Measurements from ENCODE around the gene MCM10. TPM values are rescaled to one million over a fixed set of nuclear protein-coding genes. Genes with fewer than 3 reads are reported as not detected.

MCM10 gene
- total and polyA plus RNA-seq, 9 of the 15 experiments (the other 6 are each of a cell fraction or from before 2014, with no cell fraction given), result 10.4 to 68.1 (median 48.0) TPM

- Histone ChIP-seq H3K4me1 (replicated peaks in 1 of 2; ENCODE audit: control insufficient read depth in 2 of 2, insufficient read depth in 2 of 2, low read length in 2 of 2) (peaks cover 4 to 13% of the 10 kb centered on the region in 2 experiments; a peak in 4 of 5 replicates), H3K79me2 (ENCODE audit: control insufficient read depth, insufficient read depth, low read length) (peaks cover 20% of the 10 kb centered on the region), H3K36me3 (ENCODE audit: control insufficient read depth, insufficient read depth, low read length) (peaks cover 3% of the 10 kb centered on the region; the same call in 2 of the 3 replicates), H3K9me1 (ENCODE audit: control insufficient read depth, insufficient read depth, low read length) (no peaks in the 10 kb centered on the region), H3K27ac (ENCODE audit: extremely low read depth, low read depth, low read length) (no peak overlapping the region), H3K9me3 (replicated peaks; ENCODE audit: control insufficient read depth, insufficient read depth, low read depth, low read length) (no peaks in the 10 kb centered on the region), H3K4me3 (no peak overlapping the region), H3K27me3 (ENCODE audit: control insufficient read depth in 2 of 2, insufficient read depth in 2 of 2, low read length in 2 of 2) (no peaks in the 10 kb centered on the region; a peak in 1 of 5 replicates), H3K4me2 (ENCODE audit: insufficient read depth, low read length) (no peak overlapping the region), H3K9ac (ENCODE audit: insufficient read depth in 1 of 2, low read depth in 2 of 2, low read length in 2 of 2) (no peak overlapping the region), H4K20me1 (replicated peaks; ENCODE audit: control insufficient read depth, insufficient read depth, low read length) (no peaks in the 10 kb centered on the region), H2AFZ (ENCODE audit: low read depth, low read length) (no peak overlapping the region)
- DNase-seq (ENCODE audit: extremely low read depth in 1 of 4, low spot score in 3 of 4) (no peak), FAIRE-seq (no peak), ATAC-seq (no peak)
- intact Hi-C loops (cut with micrococcal nuclease), result no loop called here
- CTCF ChIA-PET (ENCODE audit: low intra/inter-chr PET ratio), result no interaction called here
- WGBS (ENCODE audit: insufficient coverage, low coverage, missing lambda C conversion rate), result 81% methylated on average over 18 of the region's 32 CpGs
- POLR2A ChIA-PET, result no interaction called here
- no peak for TF ChIP-seq SAFB (IDR thresholded peaks at IDR 0.05; ENCODE audit: borderline replicate concordance, low read depth, low read length)
- peak in 1 of 3 experiments; percentile 17 for TF ChIP-seq YY1 (IDR thresholded peaks at IDR 0.05; ENCODE audit: borderline replicate concordance in 1 of 3, control insufficient read depth in 1 of 3, extremely low read depth in 1 of 3, insufficient read depth in 3 of 3, insufficient read length in 1 of 3, insufficient replicate concordance in 2 of 3, low read depth in 1 of 3, low read length in 2 of 3)
- BruUV-seq (replicated peaks), result no TSS peak
- in situ Hi-C loops (cut with MboI), result no loop called here
Measured at GRCh38 chr10:13158401-13158800, 3.0 kb upstream of the MCM10 start.

GRCh38 chr10:13161857-13162271, 506 bp downstream of the MCM10 start:
- Histone ChIP-seq H3K9me1 (ENCODE audit: control insufficient read depth, insufficient read depth, low read length) (no peaks in the 10 kb centered on the region), H4K20me1 (replicated peaks; ENCODE audit: control insufficient read depth, insufficient read depth, low read length) (no peaks in the 10 kb centered on the region), H3K9me3 (replicated peaks; ENCODE audit: control insufficient read depth, insufficient read depth, low read depth, low read length) (no peaks in the 10 kb centered on the region), H3K9ac (ENCODE audit: insufficient read depth in 1 of 2, low read depth in 2 of 2, low read length in 2 of 2) (peak overlapping the region; percentile 65 to 89), H3K4me3 (peak overlapping the region; percentile 58), H3K27ac (ENCODE audit: extremely low read depth, low read depth, low read length) (peak overlapping the region; percentile 66), H2AFZ (ENCODE audit: low read depth, low read length) (peak overlapping the region; percentile 100), H3K4me2 (ENCODE audit: insufficient read depth, low read length) (peak overlapping the region; percentile 81), H3K36me3 (ENCODE audit: control insufficient read depth, insufficient read depth, low read length) (peaks cover 33% of the 10 kb centered on the region), H3K4me1 (replicated peaks in 1 of 2; ENCODE audit: control insufficient read depth in 2 of 2, insufficient read depth in 2 of 2, low read length in 2 of 2) (peaks cover 4 to 13% of the 10 kb centered on the region in 2 experiments; a peak in 4 of 5 replicates), H3K79me2 (ENCODE audit: control insufficient read depth, insufficient read depth, low read length) (peaks cover 39% of the 10 kb centered on the region), H3K27me3 (ENCODE audit: control insufficient read depth in 2 of 2, insufficient read depth in 2 of 2, low read length in 2 of 2) (no peaks in the 10 kb centered on the region)
- peak; percentile 16 to 26 (median 21) for DNase-seq (ENCODE audit: extremely low read depth in 1 of 4, low spot score in 3 of 4)
- in situ Hi-C loops (cut with MboI), result no loop called here
- BruUV-seq (replicated peaks), result TSS peak; percentile 62
- no peak for FAIRE-seq
- ATAC-seq, result peak; percentile 42
- CTCF ChIA-PET (ENCODE audit: low intra/inter-chr PET ratio), result interaction anchor here (0.6 to 1.1 kb wide), 2 partner anchors 425 to 1343 kb away, joined by 4 to 5 read pairs; partner anchors contain the start of gene PRPF18
- WGBS (ENCODE audit: insufficient coverage, low coverage, missing lambda C conversion rate), result under 1% methylated on average over 18 of the region's 18 CpGs
- intact Hi-C loops (cut with micrococcal nuclease), result loop anchor here (2.0 to 10.0 kb wide), 5 partner anchors 45 to 280 kb away; no protein-coding TSS in a partner anchor
- POLR2A ChIA-PET, result interaction anchor here (0.6 to 2.2 kb wide), 7 partner anchors 10 to 1553 kb away, joined by 3 to 9 read pairs (median 4); no protein-coding TSS in a partner anchor
- TF ChIP-seq ZNF639 (CRISPR knock-in tag; conservative IDR thresholded peaks at IDR 0.05 in 1 of 2, IDR thresholded peaks at IDR 0.05 in 1 of 2), result no peak
- TF ChIP-seq UBTF (IDR thresholded peaks at IDR 0.05; ENCODE audit: borderline replicate concordance in 1 of 2, low read depth in 2 of 2, low read length in 2 of 2), result no peak
- no peak for TF ChIP-seq SP2 (IDR thresholded peaks at IDR 0.05; ENCODE audit: extremely low read depth, low read depth, low read length, poor library complexity, severe bottlenecking)
- TF ChIP-seq ZBTB43 (CRISPR knock-in tag; IDR thresholded peaks at IDR 0.05), result no peak

Data from K562 (cell line).